ENCODE measurements around the gene ARFIP2. TPM values are rescaled to one million over a fixed set of nuclear protein-coding genes. Genes with fewer than 3 reads are reported as not detected.

Gene ARFIP2, protein sequence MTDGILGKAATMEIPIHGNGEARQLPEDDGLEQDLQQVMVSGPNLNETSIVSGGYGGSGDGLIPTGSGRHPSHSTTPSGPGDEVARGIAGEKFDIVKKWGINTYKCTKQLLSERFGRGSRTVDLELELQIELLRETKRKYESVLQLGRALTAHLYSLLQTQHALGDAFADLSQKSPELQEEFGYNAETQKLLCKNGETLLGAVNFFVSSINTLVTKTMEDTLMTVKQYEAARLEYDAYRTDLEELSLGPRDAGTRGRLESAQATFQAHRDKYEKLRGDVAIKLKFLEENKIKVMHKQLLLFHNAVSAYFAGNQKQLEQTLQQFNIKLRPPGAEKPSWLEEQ
- total RNA-seq = 10 to 100 TPM; 52.1 to 62.8 TPM

DNA sequence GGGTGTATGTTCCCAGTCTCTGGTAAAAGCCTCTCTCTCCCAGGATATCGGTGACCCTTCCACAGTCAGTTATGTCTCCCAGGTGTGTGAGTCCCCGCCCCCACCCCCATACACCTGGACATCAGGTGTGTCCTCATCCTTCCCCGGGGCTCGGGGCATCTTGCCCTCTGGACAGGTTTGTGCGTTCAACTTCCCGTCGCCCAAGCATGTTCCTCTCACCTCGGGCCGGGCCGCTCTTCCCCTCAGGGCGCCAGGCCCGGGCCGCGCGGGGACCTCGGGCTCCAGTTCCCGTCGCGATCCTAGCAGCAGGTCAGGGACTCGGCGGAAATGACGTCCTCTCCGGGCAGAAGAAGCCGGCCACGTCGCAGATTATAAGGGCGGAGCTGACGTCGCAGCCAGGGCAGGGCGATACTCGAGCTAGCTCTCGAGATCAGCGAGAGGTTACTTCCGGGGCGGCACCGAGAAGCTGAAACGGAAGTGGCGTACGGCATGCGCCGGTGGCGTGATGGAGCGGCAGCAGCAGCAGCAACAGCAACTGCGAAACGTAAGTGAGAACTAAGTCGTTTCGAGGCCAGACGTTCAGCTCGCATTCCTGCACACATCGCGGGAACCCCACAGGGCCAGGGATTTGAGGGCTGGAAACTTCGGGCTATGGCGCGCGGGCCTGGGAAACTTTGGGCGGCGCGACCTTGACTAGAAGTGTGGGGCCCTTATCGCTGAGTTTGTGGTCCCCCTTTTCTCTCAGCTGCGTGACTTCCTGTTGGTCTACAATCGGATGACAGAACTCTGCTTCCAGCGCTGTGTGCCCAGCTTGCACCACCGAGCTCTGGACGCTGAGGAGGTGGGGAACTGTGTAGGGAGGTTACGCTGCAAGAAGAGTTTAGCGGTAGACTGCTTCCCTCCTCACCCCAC is at the start of gene ARFIP2, which contains the start of gene TIMM10B:
TSS of gene ARFIP2 (minus strand) at position 320 of the 912 bp plus-strand sequence. CDS start 910 bp downstream, outside the sequence.
TSS of gene TIMM10B (plus strand) at position 490 of the 912 bp plus-strand sequence. CDS start at position 506, 16 bp downstream.
- Histone ChIP-seq H3K27me3 (replicated peaks; ENCODE audit: insufficient read depth) (no peaks in the 10 kb centered on the region), H3K9me3 (no peaks in the 10 kb centered on the region), H3K4me1 (ENCODE audit: control insufficient read depth in 1 of 2, low read depth in 2 of 2) (peaks cover 16 to 27% of the 10 kb centered on the region in 2 donors), H3K27ac (peak within 1 kb of the TSS; percentile 83 to 91), H3K4me3 (peak within 1 kb of the TSS; percentile 95), H3K36me3 (peaks cover 20% of the 10 kb centered on the region)
- DNase-seq (ENCODE audit: low spot score) (peak; percentile 95), ATAC-seq (ENCODE audit: insufficient number of reproducible peaks, low FRiP score, low read depth) (peak; percentile 93)
- TF ChIP-seq, protein P1, sequence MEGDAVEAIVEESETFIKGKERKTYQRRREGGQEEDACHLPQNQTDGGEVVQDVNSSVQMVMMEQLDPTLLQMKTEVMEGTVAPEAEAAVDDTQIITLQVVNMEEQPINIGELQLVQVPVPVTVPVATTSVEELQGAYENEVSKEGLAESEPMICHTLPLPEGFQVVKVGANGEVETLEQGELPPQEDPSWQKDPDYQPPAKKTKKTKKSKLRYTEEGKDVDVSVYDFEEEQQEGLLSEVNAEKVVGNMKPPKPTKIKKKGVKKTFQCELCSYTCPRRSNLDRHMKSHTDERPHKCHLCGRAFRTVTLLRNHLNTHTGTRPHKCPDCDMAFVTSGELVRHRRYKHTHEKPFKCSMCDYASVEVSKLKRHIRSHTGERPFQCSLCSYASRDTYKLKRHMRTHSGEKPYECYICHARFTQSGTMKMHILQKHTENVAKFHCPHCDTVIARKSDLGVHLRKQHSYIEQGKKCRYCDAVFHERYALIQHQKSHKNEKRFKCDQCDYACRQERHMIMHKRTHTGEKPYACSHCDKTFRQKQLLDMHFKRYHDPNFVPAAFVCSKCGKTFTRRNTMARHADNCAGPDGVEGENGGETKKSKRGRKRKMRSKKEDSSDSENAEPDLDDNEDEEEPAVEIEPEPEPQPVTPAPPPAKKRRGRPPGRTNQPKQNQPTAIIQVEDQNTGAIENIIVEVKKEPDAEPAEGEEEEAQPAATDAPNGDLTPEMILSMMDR (IDR thresholded peaks at IDR 0.05) = no peak

DNA sequence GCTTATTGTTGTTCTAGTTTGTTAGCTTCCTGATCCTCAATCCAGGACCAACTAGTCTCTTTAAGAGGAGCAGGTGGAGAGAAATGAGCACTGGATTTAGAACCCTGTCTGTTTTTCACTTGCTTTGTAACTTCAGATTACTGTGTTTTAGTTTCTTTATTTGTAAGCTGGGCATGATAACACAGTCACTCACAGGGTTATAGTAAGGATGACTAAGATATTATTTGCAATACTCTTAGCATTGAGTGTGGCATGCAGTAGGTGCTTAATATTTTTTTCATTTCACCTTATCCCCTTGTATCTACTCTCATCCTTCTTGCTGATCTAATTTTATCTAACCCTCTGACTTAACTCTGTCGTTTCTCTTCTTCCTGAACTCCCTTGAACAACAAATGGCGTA is 49.7 kb upstream of the ARFIP2 start:
- Histone ChIP-seq H3K4me1 (ENCODE audit: control insufficient read depth in 1 of 2, low read depth in 2 of 2) (no peaks in the 10 kb centered on the region), H3K27ac (no peak overlapping the region), H3K4me3 (no peak overlapping the region), H3K27me3 (replicated peaks; ENCODE audit: insufficient read depth) (no peaks in the 10 kb centered on the region), H3K9me3 (no peaks in the 10 kb centered on the region), H3K36me3 (peaks cover 4% of the 10 kb centered on the region)
- ATAC-seq (ENCODE audit: insufficient number of reproducible peaks, low FRiP score, low read depth) (no peak), DNase-seq (ENCODE audit: low spot score) (no peak)
- TF ChIP-seq, protein P1 (IDR thresholded peaks at IDR 0.05) = no peak

DNA sequence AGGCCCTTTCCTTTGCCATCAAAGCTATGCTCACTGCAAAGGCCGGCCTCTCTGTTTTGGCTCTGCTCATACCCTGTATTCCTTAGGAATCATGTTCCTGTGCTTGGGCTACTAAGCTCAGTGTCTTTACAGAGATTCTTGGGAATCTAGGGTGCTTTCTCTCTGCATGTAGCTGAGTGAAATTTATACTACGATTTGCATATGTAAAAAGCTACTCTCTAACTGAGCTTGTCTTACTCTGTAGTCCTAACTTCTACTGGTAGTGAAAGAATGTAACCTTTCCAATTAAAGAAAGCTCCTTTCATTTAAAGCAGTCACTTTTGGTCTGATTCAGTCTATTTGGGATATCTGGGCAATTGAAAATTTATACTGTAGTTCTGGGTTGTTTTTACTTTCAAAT is 48.1 kb upstream of the ARFIP2 start:
- no peak for ATAC-seq (ENCODE audit: insufficient number of reproducible peaks, low FRiP score, low read depth)
- Histone ChIP-seq H3K27me3 (replicated peaks; ENCODE audit: insufficient read depth) (no peaks in the 10 kb centered on the region), H3K9me3 (no peaks in the 10 kb centered on the region), H3K4me1 (ENCODE audit: control insufficient read depth in 1 of 2, low read depth in 2 of 2) (no peaks in the 10 kb centered on the region), H3K4me3 (no peak overlapping the region), H3K36me3 (peaks cover 4% of the 10 kb centered on the region), H3K27ac (no peak overlapping the region)
- TF ChIP-seq, protein P1 (IDR thresholded peaks at IDR 0.05) = no peak
- no peak for DNase-seq (ENCODE audit: low spot score)

DNA sequence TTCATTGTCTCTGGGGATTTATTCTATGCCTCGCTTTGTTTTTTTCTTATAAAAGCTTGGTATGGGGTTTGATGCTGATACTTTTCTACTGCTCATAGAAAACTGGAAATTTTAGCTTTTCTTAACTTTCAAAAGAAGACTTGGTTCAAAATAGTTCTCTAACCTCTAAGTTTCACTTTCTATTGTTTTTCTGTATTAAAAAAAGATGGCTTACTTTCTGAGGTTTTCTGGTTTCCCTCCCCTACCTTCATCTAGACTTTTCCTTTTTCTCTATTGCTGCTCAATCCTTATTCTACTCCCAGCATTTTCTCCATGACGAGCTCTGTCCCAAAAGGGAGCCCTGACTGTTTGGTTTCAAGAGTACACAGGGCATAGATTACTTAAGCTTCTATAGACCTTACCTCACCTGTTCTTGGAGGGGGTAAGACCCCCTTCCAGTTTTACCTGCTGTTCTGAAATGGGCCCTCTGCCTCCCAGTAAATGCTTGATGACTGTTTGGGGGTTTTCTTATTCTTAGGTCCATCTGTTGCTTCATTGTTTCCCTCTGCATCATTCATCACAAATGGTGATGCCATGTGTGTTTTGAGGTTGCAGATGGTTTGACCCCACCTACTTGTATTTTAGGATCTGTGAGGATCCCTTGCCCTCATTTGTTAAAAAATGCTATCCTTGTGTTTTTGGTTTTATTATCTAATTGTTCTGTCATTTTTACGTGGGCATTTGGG is 45.4 kb upstream of the ARFIP2 start:
- TF ChIP-seq, protein P1 (IDR thresholded peaks at IDR 0.05) = no peak
- Histone ChIP-seq H3K9me3 (no peaks in the 10 kb centered on the region), H3K36me3 (no peaks in the 10 kb centered on the region), H3K4me3 (no peak overlapping the region), H3K27ac (no peak overlapping the region), H3K4me1 (ENCODE audit: control insufficient read depth in 1 of 2, low read depth in 2 of 2) (no peaks in the 10 kb centered on the region), H3K27me3 (replicated peaks; ENCODE audit: insufficient read depth) (no peaks in the 10 kb centered on the region)
- ATAC-seq (ENCODE audit: insufficient number of reproducible peaks, low FRiP score, low read depth) (no peak), DNase-seq (ENCODE audit: low spot score) (no peak)
